Measurements from ENCODE around the gene YIF1B.

YIF1B gene

GRCh38 chr19:38331728-38332127 lies 16.0 kb upstream of the YIF1B start:
- DNase-seq, result no peak

GRCh38 chr19:38329651-38330050 lies 13.9 kb upstream of the YIF1B start:
- no peak for DNase-seq

DNA sequence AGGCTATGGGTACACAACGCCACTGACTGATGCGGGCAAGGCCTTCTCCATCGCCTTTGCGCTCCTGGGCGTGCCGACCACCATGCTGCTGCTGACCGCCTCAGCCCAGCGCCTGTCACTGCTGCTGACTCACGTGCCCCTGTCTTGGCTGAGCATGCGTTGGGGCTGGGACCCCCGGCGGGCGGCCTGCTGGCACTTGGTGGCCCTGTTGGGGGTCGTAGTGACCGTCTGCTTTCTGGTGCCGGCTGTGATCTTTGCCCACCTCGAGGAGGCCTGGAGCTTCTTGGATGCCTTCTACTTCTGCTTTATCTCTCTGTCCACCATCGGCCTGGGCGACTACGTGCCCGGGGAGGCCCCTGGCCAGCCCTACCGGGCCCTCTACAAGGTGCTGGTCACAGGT lies 10.8 kb upstream of the YIF1B start:
- no peak for DNase-seq

GRCh38 chr19:38324431-38324830 lies 8.7 kb upstream of the YIF1B start:
- DNase-seq, result no peak

GRCh38 chr19:38323291-38323690 lies 7.5 kb upstream of the YIF1B start:
- no peak for DNase-seq

DNA sequence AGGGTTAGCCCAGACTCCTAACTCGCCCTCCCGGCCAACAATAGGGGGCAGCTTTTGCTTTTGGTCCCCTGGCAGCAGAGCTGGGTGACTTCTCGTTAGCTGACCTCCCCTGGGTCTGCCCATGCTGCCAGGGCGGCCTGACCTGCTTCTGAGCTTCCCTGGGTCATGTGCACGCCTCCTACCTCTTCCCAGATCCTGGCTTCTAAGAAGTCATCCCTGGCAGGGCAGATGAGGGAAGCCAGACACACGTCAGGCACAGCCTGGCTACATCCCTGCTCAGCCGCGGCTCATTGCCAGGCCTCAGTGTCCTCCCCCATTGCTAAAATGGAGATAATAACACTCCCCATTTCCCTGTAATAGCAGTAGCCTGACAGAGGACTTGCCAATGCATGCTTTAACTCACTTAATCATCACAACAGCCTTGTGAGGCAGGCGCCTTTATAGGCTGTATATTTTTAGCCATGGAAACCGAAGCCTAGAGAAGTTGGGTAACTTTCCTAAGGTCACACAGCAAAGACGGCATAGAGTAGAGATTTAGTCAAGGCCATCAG lies 6.0 kb upstream of the YIF1B start:
- no peak for DNase-seq

DNA sequence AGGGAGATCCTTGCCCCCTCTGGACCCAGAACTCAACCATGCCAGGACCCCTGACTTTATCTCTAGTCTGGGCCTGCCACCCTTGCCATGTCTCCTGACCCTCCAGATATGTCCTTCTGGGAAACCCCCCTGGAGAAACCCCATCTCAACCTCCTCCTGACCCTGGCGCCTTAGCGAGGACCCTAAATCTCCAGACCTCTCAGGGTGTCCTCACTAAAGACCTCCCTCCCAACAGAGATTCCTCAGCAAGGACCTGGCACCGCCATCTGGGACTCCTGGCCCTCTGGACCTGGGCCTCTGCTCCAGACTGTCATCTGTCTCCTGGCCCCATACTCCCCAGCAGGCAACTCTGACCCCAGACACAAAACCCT lies 5.2 kb upstream of the YIF1B start:
- DNase-seq, result no peak

DNA sequence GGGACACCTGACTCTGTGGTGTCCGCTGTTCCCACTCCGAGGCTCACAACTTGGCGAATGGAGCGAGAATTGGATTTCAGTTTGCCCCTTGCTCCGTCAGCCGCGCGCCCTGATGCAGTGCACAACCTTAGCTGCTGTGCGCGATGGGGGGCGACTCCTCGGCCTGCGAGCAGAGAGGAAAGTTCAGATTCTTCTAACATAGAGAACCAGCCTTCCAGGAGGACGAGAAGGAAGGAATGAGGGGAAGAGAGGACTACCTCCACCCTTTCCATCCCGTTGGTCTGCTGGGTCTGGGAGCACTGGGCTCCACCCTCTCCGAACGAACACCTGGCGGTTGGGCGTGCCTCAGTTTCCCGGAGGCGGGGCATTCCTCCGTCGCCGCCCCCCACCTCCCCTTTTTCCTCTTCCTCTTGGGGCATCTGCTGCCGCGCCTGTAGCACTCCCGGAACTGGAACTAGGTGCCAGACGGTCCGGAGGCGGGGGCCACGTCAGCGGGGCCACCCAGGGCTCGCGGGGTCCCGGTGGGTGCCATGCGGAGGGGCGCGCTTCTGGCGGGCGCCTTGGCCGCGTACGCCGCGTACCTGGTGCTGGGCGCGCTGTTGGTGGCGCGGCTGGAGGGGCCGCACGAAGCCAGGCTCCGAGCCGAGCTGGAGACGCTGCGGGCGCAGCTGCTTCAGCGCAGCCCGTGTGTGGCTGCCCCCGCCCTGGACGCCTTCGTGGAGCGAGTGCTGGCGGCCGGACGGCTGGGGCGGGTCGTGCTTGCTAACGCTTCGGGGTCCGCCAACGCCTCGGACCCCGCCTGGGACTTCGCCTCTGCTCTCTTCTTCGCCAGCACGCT lies 3.9 kb upstream of the YIF1B start, which contains the start of gene KCNK6:
KCNK6 (plus strand) TSS at position 425 of the 838 bp plus-strand sequence; CDS start at position 531, 106 bp downstream.
- peak; percentile 64 for DNase-seq

- DNase-seq, result no peak
Observed at GRCh38 chr19:38318660-38319059, 2.9 kb upstream of the YIF1B start.

DNA sequence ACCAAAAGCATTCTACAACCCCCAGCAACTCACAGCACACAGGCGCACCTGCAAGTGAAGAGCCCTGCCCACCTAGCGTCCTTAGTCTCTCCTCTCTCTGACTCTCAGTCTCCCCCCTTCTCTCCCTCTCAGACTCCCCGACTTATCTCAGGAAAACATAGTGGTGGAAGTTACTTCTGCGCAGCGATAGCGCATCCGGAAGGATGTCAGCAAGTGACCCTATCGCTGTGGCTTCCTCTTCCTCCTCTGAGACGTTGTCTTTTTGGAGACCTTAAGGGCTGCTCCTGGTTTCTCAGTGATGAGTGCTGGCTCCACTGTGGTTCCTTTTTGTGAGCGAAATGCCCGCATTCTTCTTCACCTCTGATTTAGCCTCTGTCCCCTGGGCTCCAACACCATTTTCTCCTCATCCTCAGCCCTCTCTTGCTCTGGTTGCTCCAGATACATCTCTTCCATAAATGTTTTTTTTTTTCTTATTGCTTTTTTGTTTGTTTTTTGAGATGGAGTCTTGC lies 1.4 kb upstream of the YIF1B start:
- no peak for DNase-seq

DNA sequence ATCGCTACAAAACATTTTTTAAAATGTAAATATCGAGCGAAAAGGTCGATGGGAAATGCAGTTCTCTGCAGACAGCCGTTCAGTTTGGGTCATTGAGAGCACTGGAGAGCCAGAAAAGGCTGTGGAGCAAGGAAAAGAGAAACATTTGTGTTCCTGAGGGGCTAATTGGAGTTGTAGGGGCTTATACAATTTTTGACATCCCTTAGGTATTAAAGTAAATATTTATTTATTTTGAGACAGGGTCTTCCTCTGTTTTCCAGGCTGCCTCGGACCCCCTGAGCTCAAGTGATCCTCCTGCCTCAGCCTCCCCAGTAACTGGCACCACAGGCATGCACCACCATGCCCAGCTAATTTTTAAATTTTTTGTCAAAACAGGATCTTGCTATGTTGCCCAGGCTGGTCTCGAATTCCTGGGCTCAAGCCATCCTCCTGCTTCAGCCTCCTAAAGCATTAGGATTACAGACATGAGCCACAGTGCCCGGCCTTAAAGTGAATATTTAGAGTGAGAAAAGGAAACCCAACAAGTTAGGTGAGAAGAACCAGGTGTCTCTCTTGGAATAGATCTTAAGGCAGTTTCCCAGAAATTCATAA lies 825 bp upstream of the YIF1B start:
- DNase-seq, result no peak

DNA sequence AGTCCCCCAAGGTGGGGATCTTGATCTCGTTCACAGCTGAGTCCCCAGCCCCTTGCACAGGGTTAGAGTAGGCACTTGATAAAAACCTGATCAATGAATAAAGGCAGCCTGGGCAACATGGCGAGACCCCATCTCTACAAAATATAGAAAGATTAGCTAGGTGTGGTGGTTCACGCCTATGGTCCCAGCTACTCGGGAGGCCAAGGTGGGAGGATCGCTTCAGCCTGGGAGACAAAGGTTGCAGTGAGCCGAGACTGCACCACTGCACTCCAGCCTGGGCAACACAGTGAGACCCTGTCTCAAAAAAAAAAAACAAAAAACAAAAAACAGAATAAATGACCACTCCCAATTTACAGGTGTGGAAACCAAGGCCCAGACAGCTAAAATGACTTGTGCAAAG lies 4.8 kb downstream of the YIF1B start:
- DNase-seq, result no peak

- DNase-seq, result no peak
Observed at GRCh38 chr19:38310279-38310670, 5.5 kb downstream of the YIF1B start.

GRCh38 chr19:38309615-38310278 lies 6.0 kb downstream of the YIF1B start:
- no peak for DNase-seq

DNA sequence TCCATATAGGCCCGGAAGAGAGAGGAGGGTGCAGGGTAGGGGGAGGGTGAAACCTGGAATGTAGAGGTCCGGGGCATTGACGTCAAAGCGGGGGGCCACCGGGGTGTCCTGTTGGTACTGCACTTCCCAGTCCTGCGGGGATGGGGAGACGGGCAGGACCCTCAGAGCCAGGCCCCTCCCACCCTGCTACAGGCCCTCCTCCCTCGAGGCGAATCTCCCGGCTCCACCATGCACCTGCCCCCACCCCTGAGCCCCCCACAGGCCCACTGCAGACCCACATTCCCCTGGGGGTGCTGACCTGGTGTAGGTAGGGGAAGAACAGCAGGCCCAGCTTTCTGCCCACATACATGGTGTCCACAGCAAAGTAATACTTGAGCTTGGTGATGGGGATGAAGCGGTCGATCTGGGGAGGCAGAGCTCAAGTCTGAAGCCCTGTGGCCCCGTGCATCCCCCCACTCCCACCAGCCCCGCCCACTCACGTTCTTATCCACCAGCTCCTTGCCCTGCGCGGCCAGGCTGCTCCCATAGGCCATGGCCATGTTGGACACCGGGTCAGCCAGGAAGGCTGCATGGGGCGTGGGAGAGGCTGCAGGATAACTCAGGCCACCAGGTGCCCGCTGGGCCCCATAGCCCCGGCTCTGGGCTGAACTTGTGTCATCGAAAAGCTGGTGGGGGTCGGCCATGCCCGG lies 6.7 kb downstream of the YIF1B start:
- no peak for DNase-seq

DNA sequence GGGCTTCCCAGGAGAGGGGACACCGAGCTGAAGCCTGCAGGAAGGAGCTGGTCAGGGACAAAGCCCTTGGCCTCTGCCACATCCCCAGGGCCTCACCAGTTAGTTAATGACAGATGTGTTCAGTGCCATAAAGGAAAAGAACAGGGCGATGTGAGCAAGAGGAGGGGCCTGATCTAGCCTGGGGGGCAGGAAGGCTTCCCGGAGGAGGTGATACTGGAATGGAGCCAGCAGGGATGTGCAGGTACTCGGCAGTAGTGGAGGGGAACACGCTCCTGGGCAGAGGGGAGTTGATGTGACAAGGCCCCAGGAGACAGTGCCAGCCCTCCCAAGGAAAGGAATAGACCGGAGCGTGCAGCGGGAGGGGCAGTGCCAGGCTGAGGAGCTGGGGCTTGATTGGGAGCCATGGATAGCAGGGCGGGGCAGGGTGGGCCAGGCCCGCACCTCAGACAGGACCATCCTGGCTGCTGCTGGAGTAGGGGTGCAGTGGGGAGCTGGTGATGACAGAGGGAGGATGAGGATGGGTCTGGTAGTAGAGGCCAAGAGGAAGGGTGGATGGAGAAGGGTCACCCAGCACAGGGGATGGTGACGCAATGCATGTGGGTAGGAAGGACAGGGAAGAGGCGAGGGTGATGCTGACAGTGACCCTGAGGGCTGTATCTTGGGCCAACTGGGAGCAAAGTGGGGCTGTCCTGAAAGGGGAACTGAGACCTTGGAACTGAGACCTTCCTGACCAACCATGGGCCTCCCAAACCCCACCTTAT lies 7.6 kb downstream of the YIF1B start:
- no peak for DNase-seq

DNA sequence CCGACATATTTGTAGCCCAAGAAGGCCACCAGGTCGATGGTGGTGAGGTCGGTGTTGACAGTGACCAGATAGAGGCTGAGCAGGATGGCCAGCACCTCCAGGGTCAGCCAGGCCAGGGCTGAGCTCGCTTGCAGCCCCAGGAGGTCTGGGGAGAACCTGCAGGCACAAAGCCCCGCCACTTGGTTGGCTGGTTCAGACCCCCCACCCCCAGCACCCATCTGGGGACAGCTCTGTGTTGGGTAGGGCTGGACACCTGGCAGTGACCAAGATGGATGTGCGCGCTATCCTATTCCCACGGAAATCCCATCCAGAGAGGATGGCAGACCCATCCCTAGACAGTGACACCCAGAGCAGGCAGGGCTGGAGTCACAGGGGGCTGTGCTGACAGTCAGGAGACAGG lies 8.2 kb downstream of the YIF1B start:
- no peak for DNase-seq

- no peak for DNase-seq
Observed at GRCh38 chr19:38307076-38307475, 8.7 kb downstream of the YIF1B start.

DNA sequence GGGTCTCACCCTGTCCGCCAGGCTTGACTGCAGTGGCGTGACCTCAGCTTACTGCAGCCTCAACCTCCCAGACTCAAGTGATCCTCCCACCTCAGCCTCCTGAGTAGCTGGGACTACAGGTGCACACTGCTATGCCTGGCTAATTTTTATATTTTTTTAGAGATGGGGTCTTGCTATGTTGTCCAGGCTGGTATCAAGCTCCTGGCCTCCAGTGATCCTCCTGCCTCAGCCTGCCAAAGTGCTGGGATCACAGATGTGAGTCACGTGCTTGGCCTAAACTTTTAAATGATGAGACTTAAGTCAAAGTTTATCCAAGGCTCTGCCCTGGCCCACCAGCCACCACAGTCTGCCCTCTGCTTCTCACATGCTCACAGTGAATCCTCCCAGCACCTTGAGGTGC lies 9.5 kb downstream of the YIF1B start:
- no peak for DNase-seq

DNA sequence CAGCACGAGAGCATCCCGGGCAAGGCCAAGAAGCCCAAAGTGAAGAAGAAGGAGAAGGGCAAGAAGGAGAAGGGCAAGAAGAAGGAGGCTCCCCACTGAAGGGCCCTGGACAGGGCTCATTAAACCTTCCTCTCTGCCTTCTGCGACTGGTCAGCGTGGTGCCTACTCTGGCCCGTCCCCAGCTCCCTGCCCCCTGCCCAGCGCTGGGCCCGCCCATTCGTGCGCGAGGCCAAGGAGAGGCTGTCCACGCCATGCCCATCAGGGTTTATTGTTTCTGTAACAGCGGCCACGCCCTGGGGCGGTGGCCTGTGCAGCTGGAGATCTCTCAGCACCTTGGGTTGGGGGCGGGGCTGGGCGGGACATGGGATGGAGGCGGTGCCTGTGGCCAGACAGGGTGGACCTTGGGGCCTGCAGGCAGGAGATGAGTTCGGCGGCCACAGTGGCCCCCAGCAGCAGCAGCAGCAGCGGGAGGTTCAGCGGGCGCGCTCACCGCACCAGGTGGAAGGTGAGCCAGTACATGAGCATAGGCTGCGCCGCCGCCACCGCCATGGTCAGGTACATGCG lies 10.8 kb downstream of the YIF1B start:
- no peak for DNase-seq

DNA sequence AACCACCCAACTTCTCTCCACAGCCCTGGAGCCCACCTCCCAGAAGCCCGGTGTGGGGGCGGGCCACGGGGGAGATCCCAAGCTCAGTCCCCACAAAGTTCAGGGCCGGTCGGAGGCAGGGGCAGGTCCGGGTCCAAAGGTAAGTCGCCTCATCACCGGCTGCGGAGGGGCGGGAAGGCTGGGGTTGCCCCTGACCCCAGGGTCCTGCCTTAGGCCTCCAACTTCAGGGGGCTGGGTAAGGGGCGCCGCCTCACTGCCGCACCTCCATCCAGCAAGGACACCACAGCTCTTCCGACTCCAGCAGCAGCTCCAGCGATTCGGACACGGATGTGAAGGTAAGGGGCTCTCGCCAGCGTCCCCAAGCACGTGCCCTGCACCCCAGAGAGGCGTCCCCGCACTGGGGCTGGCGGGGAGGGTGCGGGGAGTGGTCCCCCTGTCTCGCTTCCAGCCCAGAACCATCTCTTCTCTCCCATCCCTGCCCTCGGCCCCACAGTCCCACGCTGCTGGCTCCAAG lies 11.3 kb downstream of the YIF1B start:
- no peak for DNase-seq
